ENCODE data around the gene APPL2.
"Not testable (repeated sequence)": the region's sequence is repeated elsewhere in the genome, so short reads cannot be mapped to it uniquely, and the experiment has no call there.

APPL2 gene

GRCh38 chr12:105262461-105263184 lies 26.6 kb upstream of the APPL2 start:
- in situ Hi-C loops (cut with HindIII; ENCODE audit: low pct_ligation_motif_present, low sequenced_read_pairs): no loop called here
- Histone ChIP-seq H3K27ac (no peak overlapping the region), H3K36me3 (replicated peaks) (no peaks in the 10 kb centered on the region), H3K27me3 (replicated peaks) (no peaks in the 10 kb centered on the region), H3K4me3 (ENCODE audit: low read depth, low read length) (no peak overlapping the region)
- no peak for DNase-seq
- no peak for TF ChIP-seq CTCF (IDR thresholded peaks at IDR 0.05; ENCODE audit: low read depth, low read length, missing control alignments)

DNA sequence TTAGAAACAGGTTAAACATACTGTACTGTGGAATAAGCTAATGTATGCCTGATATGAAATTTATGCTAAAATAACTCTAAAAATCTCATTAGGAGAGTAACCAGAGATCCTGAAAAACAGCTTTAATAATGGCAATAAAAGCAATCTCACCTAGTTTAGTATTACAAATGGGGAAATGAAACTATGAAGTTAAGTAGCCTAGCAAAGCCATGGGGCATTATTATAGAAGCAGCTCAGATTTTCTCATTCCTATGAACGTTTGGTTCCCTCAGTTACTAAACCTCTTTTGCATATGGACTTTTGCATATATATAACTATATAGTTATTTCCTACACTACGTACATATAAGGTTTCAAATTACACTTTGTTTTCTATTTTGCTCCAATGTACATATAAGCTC lies 25.0 kb upstream of the APPL2 start:
- Histone ChIP-seq H3K27me3 (replicated peaks) (no peaks in the 10 kb centered on the region), H3K27ac (no peak overlapping the region), H3K4me3 (ENCODE audit: low read depth, low read length) (no peak overlapping the region), H3K36me3 (replicated peaks) (no peaks in the 10 kb centered on the region)
- TF ChIP-seq CTCF (IDR thresholded peaks at IDR 0.05; ENCODE audit: low read depth, low read length, missing control alignments): no peak
- in situ Hi-C loops (cut with HindIII; ENCODE audit: low pct_ligation_motif_present, low sequenced_read_pairs): no loop called here
- DNase-seq: no peak

DNA sequence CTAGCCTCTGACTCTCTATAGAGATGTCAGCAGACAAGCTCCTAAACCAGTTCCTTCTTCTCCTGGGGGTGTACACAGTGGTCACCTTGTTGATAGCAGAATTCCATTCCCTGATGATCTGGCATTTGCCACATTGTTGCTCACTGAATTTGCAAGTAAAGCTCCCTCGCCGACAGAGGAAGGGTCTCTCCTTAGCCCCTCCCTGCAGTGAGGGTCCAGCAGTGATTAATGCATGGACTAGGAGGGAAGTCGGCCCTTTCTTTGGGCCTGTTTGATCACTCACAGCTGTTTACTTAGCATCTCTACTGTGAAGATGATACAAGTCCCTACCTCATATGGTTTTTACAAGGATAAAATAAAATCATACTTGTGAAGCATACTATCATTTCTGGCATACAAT lies 23.3 kb upstream of the APPL2 start:
- TF ChIP-seq CTCF (IDR thresholded peaks at IDR 0.05; ENCODE audit: low read depth, low read length, missing control alignments): no peak
- Histone ChIP-seq H3K27ac (no peak overlapping the region), H3K27me3 (replicated peaks) (no peaks in the 10 kb centered on the region), H3K4me3 (ENCODE audit: low read depth, low read length) (no peak overlapping the region), H3K36me3 (replicated peaks) (no peaks in the 10 kb centered on the region)
- DNase-seq: no peak
- in situ Hi-C loops (cut with HindIII; ENCODE audit: low pct_ligation_motif_present, low sequenced_read_pairs): no loop called here

- H3K36me3 ChIP-seq (replicated peaks): no peaks in the 10 kb centered on the region
- peak; percentile 72 for DNase-seq
- no peak for TF ChIP-seq CTCF (IDR thresholded peaks at IDR 0.05; ENCODE audit: low read depth, low read length, missing control alignments)
- no peaks in the 10 kb centered on the region for H3K27me3 ChIP-seq (replicated peaks)
- H3K27ac ChIP-seq: peak overlapping the region; percentile 64
- in situ Hi-C loops (cut with HindIII; ENCODE audit: low pct_ligation_motif_present, low sequenced_read_pairs): no loop called here
- H3K4me3 ChIP-seq (ENCODE audit: low read depth, low read length): no peak overlapping the region
Measured at GRCh38 chr12:105257321-105257728, 21.4 kb upstream of the APPL2 start.

DNA sequence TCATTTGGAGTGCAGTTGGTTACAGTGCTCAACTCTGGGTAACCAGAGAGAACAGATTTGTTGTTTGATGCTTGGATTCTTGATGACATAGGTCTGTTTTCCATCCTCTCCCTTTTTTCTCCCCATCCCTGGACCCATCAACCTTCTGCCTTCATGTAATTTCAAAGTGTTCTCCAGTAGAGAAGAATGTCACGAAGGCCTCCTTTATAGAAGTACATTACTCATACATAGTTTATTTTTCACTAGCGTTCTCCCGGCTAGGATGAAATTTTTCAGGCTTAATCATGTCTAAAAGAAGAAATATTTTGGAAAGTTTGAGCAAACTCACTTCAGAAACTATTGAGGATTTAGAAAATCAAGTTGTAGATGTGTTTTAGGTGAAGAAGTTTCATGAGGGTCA lies 20.9 kb upstream of the APPL2 start:
- peak; percentile 42 for DNase-seq

DNA sequence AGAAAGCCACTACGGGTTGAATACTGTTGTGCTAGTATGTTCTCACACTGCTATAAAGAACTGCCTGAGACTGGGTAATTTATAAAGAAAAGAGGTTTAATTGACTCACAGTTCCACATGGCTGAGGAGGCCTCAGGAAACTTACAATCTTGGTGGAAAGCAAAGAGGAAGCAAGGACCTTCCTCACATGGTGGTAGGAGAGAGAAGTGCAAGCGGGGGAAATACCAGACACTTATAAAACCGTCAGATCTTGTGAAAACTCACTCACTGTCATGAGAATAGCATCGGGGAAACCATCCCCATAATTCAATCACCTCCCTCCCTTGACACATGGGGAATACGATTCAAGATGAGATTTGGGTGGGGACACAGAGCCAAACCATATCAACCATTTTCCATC lies 20.5 kb upstream of the APPL2 start:
- H3K36me3 ChIP-seq (replicated peaks); H3K27me3 ChIP-seq (replicated peaks); DNase-seq; H3K4me3 ChIP-seq (ENCODE audit: low read depth, low read length); in situ Hi-C loops (cut with HindIII; ENCODE audit: low pct_ligation_motif_present, low sequenced_read_pairs): not testable (repeated sequence)
- peak overlapping the region; percentile 64 for H3K27ac ChIP-seq

More for the DNA sequence above, 20.9 kb upstream of the APPL2 start:
- Histone ChIP-seq H3K4me3 (ENCODE audit: low read depth, low read length) (no peak overlapping the region), H3K27me3 (replicated peaks) (no peaks in the 10 kb centered on the region), H3K36me3 (replicated peaks) (no peaks in the 10 kb centered on the region), H3K27ac (peak overlapping the region; percentile 64)
- no peak for TF ChIP-seq CTCF (IDR thresholded peaks at IDR 0.05; ENCODE audit: low read depth, low read length, missing control alignments)
- in situ Hi-C loops (cut with HindIII; ENCODE audit: low pct_ligation_motif_present, low sequenced_read_pairs): no loop called here

Measured in brain microvascular endothelial cell (primary cell).